NK-92 (cell line): Measurements from ENCODE around the gene STH.

Experiments
- DNase-seq: peaks from one replicate; lab custom pipeline; 2025; ENCODE audit not compliant: unreplicated experiment; lab: John Stamatoyannopoulos, UW

STH gene

GRCh38 chr17:45966606-45967280, 32.3 kb upstream of the STH start:
- DNase-seq: no peak

- DNase-seq: no peak
Measured at GRCh38 chr17:45967378-45967777, 31.7 kb upstream of the STH start.

- DNase-seq: no peak
Measured at GRCh38 chr17:45968732-45969131, 30.3 kb upstream of the STH start.

- no peak for DNase-seq
Measured at GRCh38 chr17:45969726-45970125, 29.3 kb upstream of the STH start.

- DNase-seq: no peak
Measured at GRCh38 chr17:45970659-45971058, 28.4 kb upstream of the STH start.

- no peak for DNase-seq
Measured at GRCh38 chr17:45971698-45972141, 27.3 kb upstream of the STH start.

GRCh38 chr17:45972531-45972930, 26.5 kb upstream of the STH start:
- DNase-seq: no peak

- no peak for DNase-seq
Measured at GRCh38 chr17:45973099-45973780, 25.8 kb upstream of the STH start.

- no peak for DNase-seq
Measured at GRCh38 chr17:45973946-45974859, 24.8 kb upstream of the STH start.

- DNase-seq: no peak
Measured at GRCh38 chr17:45974916-45975630, 24.0 kb upstream of the STH start.

GRCh38 chr17:45975640-45976295, 23.3 kb upstream of the STH start:
- DNase-seq: no peak

- no peak for DNase-seq
Measured at GRCh38 chr17:45976391-45976754, 22.7 kb upstream of the STH start.

GRCh38 chr17:45976755-45977505, 22.1 kb upstream of the STH start:
- no peak for DNase-seq

- no peak for DNase-seq
Measured at GRCh38 chr17:45977506-45977824, 21.6 kb upstream of the STH start.

- no peak for DNase-seq
Measured at GRCh38 chr17:45977976-45978626, 20.9 kb upstream of the STH start.

GRCh38 chr17:45979137-45979536, 19.9 kb upstream of the STH start:
- no peak for DNase-seq

- no peak for DNase-seq
Measured at GRCh38 chr17:45980855-45981254, 18.2 kb upstream of the STH start.

- no peak for DNase-seq
Measured at GRCh38 chr17:45981306-45981705, 17.7 kb upstream of the STH start.

- DNase-seq: no peak
Measured at GRCh38 chr17:45982791-45983613, 16.0 kb upstream of the STH start.
